Measurements from ENCODE around the gene ZHX3.

The ZHX3 gene

GRCh38 chr20:41173161-41173721 lies 144.3 kb downstream of the ZHX3 start:
- peak; percentile 99 for TF ChIP-seq CTCF (conservative IDR thresholded peaks at IDR 0.05; ENCODE audit: low read depth, low read length)
- no peak for DNase-seq (ENCODE audit: low read depth)
- H3K4me3 ChIP-seq (ENCODE audit: low read length): no peak overlapping the region

GRCh38 chr20:41172296-41173140 lies 145.0 kb downstream of the ZHX3 start:
- TF ChIP-seq CTCF (conservative IDR thresholded peaks at IDR 0.05; ENCODE audit: low read depth, low read length): no peak
- H3K4me3 ChIP-seq (ENCODE audit: low read length): no peak overlapping the region
- no peak for DNase-seq (ENCODE audit: low read depth)

- no peak for TF ChIP-seq CTCF (conservative IDR thresholded peaks at IDR 0.05; ENCODE audit: low read depth, low read length)
- no peak overlapping the region for H3K4me3 ChIP-seq (ENCODE audit: low read length)
- DNase-seq (ENCODE audit: low read depth): no peak
These were observed 145.7 kb downstream of the ZHX3 start for GRCh38 chr20:41171736-41172295.

GRCh38 chr20:41170386-41171105 lies 147.0 kb downstream of the ZHX3 start:
- no peak for DNase-seq (ENCODE audit: low read depth)
- TF ChIP-seq CTCF (conservative IDR thresholded peaks at IDR 0.05; ENCODE audit: low read depth, low read length): no peak
- no peak overlapping the region for H3K4me3 ChIP-seq (ENCODE audit: low read length)

GRCh38 chr20:41169791-41170351 lies 147.7 kb downstream of the ZHX3 start:
- no peak for DNase-seq (ENCODE audit: low read depth)
- no peak for TF ChIP-seq CTCF (conservative IDR thresholded peaks at IDR 0.05; ENCODE audit: low read depth, low read length)
- H3K4me3 ChIP-seq (ENCODE audit: low read length): no peak overlapping the region

GRCh38 chr20:41169162-41169690 lies 148.3 kb downstream of the ZHX3 start:
- no peak overlapping the region for H3K4me3 ChIP-seq (ENCODE audit: low read length)
- DNase-seq (ENCODE audit: low read depth): no peak
- TF ChIP-seq CTCF (conservative IDR thresholded peaks at IDR 0.05; ENCODE audit: low read depth, low read length): no peak

Data from retinal pigment epithelial cell (primary cell).